HEK293T (cell line): ENCODE measurements around the gene MIER1.
A peak's percentile ranks its signal among the peaks of the same experiment; 100 is the strongest.

ENCODE experiments used
- CTCF ChIA-PET: fragments of 350-600 bp; formaldehyde crosslinking; extraction: SDS; loops from one replicate; lab custom pipeline; 2021; ENCODE audit warnings: antibody characterized with exemption, inconsistent platforms; lab: Yijun Ruan, JAX
- POLR2A ChIA-PET: fragments of 350-600 bp; formaldehyde crosslinking; extraction: SDS; loops from one replicate; lab custom pipeline; 2020; ENCODE audit warnings: antibody characterized with exemption, inconsistent platforms; lab: Yijun Ruan, JAX
- DNase-seq: peaks from one replicate; pipeline ENCODE4 v3.0.0; 2012; ENCODE audit warnings: mixed read lengths; ENCODE audit errors: extremely low spot score
- ARNT ChIP-seq: fragments of 450-650 bp; IDR thresholded peaks from 2 replicates; pipeline ENCODE4 v1.6.1; 2017; ENCODE audit warnings: mild to moderate bottlenecking
- BHLHE40 ChIP-seq: fragments of 450-650 bp; IDR thresholded peaks from 2 replicates; pipeline ENCODE4 v1.6.1; 2016; ENCODE audit warnings: mild to moderate bottlenecking, moderate library complexity, borderline replicate concordance
- CTBP1 ChIP-seq: fragments of 450-650 bp; IDR thresholded peaks from 2 replicates; pipeline ENCODE4 v1.6.1; 2016; ENCODE audit warnings: borderline replicate concordance
- ELF4 ChIP-seq: fragments of 450-650 bp; IDR thresholded peaks from 2 replicates; pipeline ENCODE4 v1.6.1; 2017; ENCODE audit warnings: antibody characterized with exemption
- FOXA1 ChIP-seq: fragments of 450-650 bp; IDR thresholded peaks from 2 replicates; pipeline ENCODE4 v1.6.1; 2016; ENCODE audit warnings: mild to moderate bottlenecking
- FOXK2 ChIP-seq: fragments of 450-650 bp; IDR thresholded peaks from 2 replicates; pipeline ENCODE4 v1.6.1; 2016; ENCODE audit warnings: mild to moderate bottlenecking
- FOXM1 ChIP-seq: fragments of 450-650 bp; IDR thresholded peaks from 2 replicates; pipeline ENCODE4 v1.6.1; 2017; ENCODE audit warnings: mild to moderate bottlenecking, borderline replicate concordance
- HDGF ChIP-seq: fragments of 450-650 bp; IDR thresholded peaks from 2 replicates; pipeline ENCODE4 v1.6.1; 2017; ENCODE audit warnings: antibody characterized with exemption, borderline replicate concordance
- L3MBTL2 ChIP-seq: fragments of 450-650 bp; conservative IDR thresholded peaks from 2 replicates; pipeline ENCODE4 v1.6.1; 2016; ENCODE audit warnings: mild to moderate bottlenecking
- LEF1 ChIP-seq: fragments of 450-650 bp; IDR thresholded peaks from 2 replicates; pipeline ENCODE4 v1.6.1; 2017; ENCODE audit warnings: mild to moderate bottlenecking, borderline replicate concordance
- NFRKB ChIP-seq: fragments of 450-650 bp; IDR thresholded peaks from 2 replicates; pipeline ENCODE4 v1.6.1; 2016; ENCODE audit warnings: mild to moderate bottlenecking, moderate library complexity
- PKNOX1 ChIP-seq: fragments of 450-650 bp; IDR thresholded peaks from 2 replicates; pipeline ENCODE4 v1.6.1; 2016
- SP1 ChIP-seq: fragments of 450-650 bp; IDR thresholded peaks from 2 replicates; pipeline ENCODE4 v1.6.1; 2017
- SUZ12 ChIP-seq: fragments of 450-650 bp; IDR thresholded peaks from 2 replicates; pipeline ENCODE4 v1.6.1; 2016; ENCODE audit warnings: mild to moderate bottlenecking
- TARDBP ChIP-seq: fragments of 450-650 bp; IDR thresholded peaks from 2 replicates; pipeline ENCODE4 v1.6.1; 2016
- ZNF384 ChIP-seq: fragments of 450-650 bp; IDR thresholded peaks from 2 replicates; pipeline ENCODE4 v1.6.1; 2016

MIER1 gene

GRCh38 chr1:66940981-66941380 is 16.2 kb downstream of the MIER1 start:
- TF ChIP-seq FOXK2 (no peak), FOXM1 (no peak), LEF1 (no peak), NFRKB (no peak), TARDBP (no peak)
- ChIA-PET POLR2A (interaction anchor here (0.6 kb wide), 1 partner anchor 16 kb away, joined by 3 read pairs; the partner anchor contains the start of gene MIER1), CTCF (no interaction called here)
- DNase-seq, result no peak

GRCh38 chr1:66943361-66943969 is 18.7 kb downstream of the MIER1 start:
- TF ChIP-seq SP1 (no peak), PKNOX1 (no peak), CTBP1 (no peak), HDGF (no peak), ZNF384 (no peak)
- DNase-seq, result no peak
- ChIA-PET POLR2A (interaction anchor here (1.6 kb wide), 1 partner anchor 13 kb away, joined by 5 read pairs; no protein-coding TSS in a partner anchor), CTCF (interaction anchor here (0.5 kb wide), 1 partner anchor 16 kb away, joined by 3 read pairs; no protein-coding TSS in a partner anchor)

- POLR2A ChIA-PET, result interaction anchor here (1.6 kb wide), 1 partner anchor 14 kb away, joined by 5 read pairs; no protein-coding TSS in a partner anchor
- CTCF ChIA-PET, result no interaction called here
- no peak for TF ChIP-seq L3MBTL2
- TF ChIP-seq CTBP1, result no peak
- TF ChIP-seq PKNOX1, result 0 out of 2 replicates have a peak, but pooled peaks have one; percentile 8
- no peak for DNase-seq
Measured at GRCh38 chr1:66944330-66945274, 19.8 kb downstream of the MIER1 start.

- no peak for TF ChIP-seq FOXK2
- TF ChIP-seq SUZ12, result no peak
- TF ChIP-seq ELF4, result no peak
- no peak for TF ChIP-seq NFRKB
- no peak for TF ChIP-seq PKNOX1
- no peak for TF ChIP-seq SP1
- no peak for TF ChIP-seq FOXA1
- TF ChIP-seq TARDBP, result no peak
- no peak for TF ChIP-seq LEF1
- TF ChIP-seq CTBP1, result no peak
- TF ChIP-seq FOXM1, result no peak
- TF ChIP-seq L3MBTL2, result no peak
- no peak for TF ChIP-seq ARNT
- TF ChIP-seq BHLHE40, result no peak
- no peak for TF ChIP-seq ZNF384
- TF ChIP-seq HDGF, result no peak
- CTCF ChIA-PET, result no interaction called here
- POLR2A ChIA-PET, result interaction anchor here (1.3 to 1.6 kb wide), 2 partner anchors 15 to 20 kb away, joined by 5 read pairs; partner anchors contain the start of genes DNAI4 and MIER1
- DNase-seq, result no peak
Measured at GRCh38 chr1:66945316-66945715, 20.5 kb downstream of the MIER1 start.

GRCh38 chr1:66947267-66947666 is 22.5 kb downstream of the MIER1 start:
- ChIA-PET POLR2A (interaction anchor here (1.4 kb wide), 1 partner anchor 23 kb away, joined by 3 read pairs; the partner anchor contains the start of genes DNAI4 and MIER1), CTCF (interaction anchor here (0.5 kb wide), 1 partner anchor 38 kb away, joined by 5 read pairs; no protein-coding TSS in a partner anchor)
- DNase-seq, result no peak
- TF ChIP-seq ARNT (no peak), FOXA1 (no peak), LEF1 (no peak), SUZ12 (no peak), NFRKB (no peak), BHLHE40 (no peak), TARDBP (no peak), FOXK2 (no peak), HDGF (no peak), PKNOX1 (no peak), CTBP1 (no peak), ELF4 (no peak), FOXM1 (no peak), L3MBTL2 (no peak), ZNF384 (no peak), SP1 (no peak)
